Suppressor macrophage treated with lipopolysaccharide for 4 hours (primary cell): ENCODE results near the gene ZNF185.
A peak's percentile ranks its signal among the peaks of the same experiment; 100 is the strongest.

Experiments used
- DNase-seq: peaks from one replicate; pipeline ENCODE4 v3.0.0-alpha.2; 2020

Gene ZNF185

DNA sequence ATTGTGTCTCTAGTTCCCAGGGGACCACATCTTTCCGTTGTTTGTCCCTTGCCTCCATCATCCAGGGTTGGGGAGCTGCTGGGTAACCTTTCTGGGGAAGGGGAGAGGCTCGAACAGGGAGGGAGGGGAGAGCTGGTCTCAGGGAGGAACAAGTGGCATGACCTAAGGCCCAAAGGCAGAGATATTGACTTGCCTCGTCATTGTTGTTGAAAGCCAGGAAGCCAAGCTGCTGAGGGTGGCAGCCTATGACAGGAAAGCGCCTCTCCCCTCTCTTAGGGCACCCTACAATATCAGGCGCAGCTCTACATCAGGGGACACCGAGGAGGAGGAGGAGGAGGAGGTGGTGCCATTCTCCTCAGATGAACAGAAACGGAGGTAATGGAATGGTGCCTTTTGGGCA, 20.8 kb downstream of the ZNF185 start:
- no peak for DNase-seq

GRCh38 chrX:152923599-152923998, 25.7 kb downstream of the ZNF185 start:
- DNase-seq: no peak

DNA sequence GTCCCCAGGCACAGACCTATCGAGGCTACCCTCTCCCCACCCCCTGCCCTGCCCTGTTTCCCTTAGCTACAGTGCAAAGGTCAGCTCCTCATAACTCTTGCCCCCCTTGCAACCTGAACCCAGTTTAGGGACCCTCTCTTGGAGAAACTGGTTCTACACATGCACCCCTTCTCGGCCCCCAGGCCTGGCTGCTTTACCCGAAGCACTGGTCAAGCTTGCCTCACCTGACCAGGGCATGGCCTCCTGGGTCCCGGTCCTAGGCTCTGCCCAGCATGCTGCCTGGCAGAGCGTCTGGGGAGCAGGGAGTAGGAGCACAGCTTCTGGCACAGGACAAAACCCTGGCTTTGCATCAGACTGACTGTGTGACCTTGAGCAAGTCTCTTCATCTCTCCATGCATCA, 28.0 kb downstream of the ZNF185 start:
- DNase-seq: no peak

GRCh38 chrX:152926279-152926678, 28.4 kb downstream of the ZNF185 start:
- DNase-seq: peak; percentile 50

DNA sequence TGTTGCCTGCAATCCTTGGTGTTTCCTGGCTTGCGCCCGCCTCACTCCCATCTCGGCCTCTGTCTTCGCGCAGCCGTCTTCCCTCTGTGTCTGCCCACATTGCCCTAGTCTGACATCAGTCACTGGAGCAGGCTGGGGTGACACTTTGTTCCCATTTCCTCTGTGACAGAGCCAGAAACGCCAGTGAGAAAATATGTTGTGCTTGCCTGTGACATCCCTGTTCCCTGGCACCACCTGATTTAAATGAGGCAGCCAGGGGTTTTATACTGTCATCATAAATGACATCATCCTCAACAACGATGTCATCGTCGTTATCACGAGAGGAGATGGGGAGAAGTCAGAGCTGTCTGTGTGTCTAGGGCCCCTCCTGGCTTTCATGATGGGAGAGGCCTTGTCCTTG, 29.1 kb downstream of the ZNF185 start:
- no peak for DNase-seq

GRCh38 chrX:152927858-152928760, 30.2 kb downstream of the ZNF185 start:
- DNase-seq: no peak

- no peak for DNase-seq
Measured at GRCh38 chrX:152928761-152929400, 31.0 kb downstream of the ZNF185 start.

GRCh38 chrX:152929898-152930297, 32.0 kb downstream of the ZNF185 start:
- DNase-seq: no peak

DNA sequence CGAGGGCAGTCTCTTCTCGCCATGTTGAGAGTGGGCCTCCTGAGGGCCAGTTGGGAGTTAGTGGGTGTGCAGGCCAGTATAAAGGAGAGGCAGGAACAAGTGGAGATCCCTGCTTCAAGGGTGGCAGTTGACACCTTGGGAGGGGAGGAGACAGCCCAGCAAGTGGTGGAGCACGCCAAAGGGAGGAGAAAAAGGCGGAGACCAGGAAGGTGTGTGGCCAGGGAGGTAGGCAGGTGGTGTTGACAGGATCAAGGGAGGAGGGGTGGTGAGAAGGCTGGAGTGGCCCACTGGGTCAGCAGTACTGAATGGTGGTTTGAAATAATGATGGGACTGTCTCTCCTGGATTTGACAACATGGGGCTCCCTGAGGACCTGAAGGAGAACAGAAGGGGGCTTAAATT, 32.6 kb downstream of the ZNF185 start:
- no peak for DNase-seq

DNA sequence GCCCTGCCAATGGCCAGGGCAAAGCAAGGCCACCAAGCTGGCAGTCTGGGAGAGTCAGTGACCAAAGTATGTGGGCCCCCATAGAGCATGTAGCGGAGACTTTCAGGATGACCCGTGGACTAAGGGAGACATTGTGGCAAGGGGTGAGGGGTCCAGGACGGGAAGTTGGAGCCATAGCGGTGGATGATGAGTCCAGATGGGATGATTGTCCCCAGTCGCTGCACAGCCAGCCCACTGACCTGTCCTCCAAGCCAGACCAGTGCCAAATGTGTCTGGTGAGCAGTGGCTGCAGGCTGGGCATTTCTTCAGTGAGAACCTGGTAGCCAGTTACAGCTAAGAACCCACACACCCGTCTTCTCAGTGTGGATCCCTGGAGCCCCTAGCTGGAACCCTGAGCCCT, 34.3 kb downstream of the ZNF185 start:
- no peak for DNase-seq

- no peak for DNase-seq
Measured at GRCh38 chrX:152932598-152933175, 34.8 kb downstream of the ZNF185 start.

DNA sequence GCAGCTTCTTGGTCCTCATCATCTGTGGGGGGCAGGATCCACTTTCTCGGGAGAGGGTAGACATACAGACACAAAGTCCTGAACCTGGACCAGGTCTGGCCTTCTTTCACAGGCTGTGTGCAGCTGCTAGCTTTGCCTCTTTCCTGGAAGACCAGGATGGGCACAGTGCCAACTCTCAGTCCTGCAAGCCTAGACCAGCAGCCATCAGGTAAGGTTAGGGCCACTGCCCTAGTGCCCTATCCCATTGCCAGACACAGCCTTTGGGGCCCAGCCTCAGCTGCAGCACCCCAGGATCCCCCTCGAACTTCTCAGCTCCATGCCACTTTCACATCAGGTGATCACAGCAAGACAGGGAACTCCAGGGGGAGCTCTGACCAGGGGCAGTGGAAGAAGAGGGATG, 38.4 kb downstream of the ZNF185 start:
- DNase-seq: no peak

- no peak for DNase-seq
Measured at GRCh38 chrX:152937236-152937635, 39.4 kb downstream of the ZNF185 start.

DNA sequence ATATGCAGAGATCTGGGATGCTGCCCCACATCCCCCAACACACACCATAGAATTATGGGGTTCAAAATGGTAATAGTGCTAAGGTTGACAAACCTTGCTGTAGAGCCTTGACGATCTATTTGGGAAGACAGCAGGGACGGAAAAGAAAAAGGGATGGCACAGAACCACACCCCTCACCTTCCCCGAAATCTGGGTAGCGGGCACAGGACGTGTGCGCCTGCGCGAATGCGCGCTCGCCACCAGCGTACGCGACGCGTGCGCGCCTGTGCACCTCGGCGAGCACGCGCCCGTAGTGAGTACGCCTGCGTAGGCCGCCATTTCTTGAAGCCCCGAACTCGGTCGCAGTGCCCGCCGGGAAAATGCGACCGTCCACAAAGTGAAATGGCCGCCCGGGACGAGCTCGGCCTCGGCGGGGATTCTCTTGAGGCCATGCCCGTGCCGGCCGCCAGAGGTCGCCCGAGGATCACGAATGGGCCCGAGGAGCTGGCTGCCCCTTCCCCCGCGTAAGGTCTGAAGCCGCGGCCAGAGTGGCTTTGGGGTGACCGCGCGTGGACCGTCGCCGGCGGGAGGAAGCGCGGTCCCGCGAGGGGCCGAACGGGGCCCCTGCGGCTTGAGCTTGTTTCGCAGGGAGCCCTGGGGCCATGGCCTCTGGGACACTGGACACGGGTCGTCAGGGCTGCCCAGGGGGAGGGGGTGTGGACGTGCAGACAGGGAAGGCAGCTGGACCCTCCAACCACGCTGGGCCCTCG, 43.6 kb downstream of the ZNF185 start:
- DNase-seq: peak; percentile 94

DNA sequence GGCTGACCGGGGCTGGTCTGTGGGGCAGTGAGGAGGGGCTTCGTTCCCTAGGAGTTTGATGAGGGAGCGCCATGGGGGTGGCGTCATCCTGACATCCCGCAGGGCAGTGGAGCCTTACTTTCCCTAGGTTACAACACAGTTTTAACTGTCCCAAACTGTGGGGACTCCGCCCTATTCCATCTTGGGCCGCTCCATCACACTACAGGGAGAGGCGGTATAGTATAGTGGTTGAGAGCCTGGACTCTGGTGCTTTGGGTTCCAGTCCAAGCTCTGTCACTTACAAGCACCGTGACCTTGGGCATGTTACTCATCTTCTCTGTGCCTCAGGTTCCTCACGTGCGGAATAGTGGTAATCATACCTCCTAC, 44.2 kb downstream of the ZNF185 start:
- DNase-seq: no peak

DNA sequence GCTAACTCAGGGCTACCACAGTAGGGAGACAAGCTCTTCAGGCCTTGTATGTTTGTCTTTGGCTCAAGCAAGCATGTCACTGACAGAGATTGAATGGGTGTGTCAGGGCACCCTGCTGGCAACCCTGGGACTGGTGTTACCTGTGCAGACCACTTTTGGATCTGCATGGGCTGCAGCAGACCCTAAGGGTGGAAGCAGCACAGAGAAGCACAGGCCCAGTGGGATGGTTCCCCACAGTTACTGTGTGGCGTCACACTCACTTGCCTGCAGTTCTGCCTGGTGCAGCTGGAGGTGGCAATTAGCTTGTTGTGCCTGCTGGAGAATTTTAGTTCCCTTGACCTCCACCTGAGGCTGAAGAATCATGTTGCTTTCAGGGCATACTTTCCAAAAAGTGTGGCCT, 46.0 kb downstream of the ZNF185 start:
- DNase-seq: no peak

DNA sequence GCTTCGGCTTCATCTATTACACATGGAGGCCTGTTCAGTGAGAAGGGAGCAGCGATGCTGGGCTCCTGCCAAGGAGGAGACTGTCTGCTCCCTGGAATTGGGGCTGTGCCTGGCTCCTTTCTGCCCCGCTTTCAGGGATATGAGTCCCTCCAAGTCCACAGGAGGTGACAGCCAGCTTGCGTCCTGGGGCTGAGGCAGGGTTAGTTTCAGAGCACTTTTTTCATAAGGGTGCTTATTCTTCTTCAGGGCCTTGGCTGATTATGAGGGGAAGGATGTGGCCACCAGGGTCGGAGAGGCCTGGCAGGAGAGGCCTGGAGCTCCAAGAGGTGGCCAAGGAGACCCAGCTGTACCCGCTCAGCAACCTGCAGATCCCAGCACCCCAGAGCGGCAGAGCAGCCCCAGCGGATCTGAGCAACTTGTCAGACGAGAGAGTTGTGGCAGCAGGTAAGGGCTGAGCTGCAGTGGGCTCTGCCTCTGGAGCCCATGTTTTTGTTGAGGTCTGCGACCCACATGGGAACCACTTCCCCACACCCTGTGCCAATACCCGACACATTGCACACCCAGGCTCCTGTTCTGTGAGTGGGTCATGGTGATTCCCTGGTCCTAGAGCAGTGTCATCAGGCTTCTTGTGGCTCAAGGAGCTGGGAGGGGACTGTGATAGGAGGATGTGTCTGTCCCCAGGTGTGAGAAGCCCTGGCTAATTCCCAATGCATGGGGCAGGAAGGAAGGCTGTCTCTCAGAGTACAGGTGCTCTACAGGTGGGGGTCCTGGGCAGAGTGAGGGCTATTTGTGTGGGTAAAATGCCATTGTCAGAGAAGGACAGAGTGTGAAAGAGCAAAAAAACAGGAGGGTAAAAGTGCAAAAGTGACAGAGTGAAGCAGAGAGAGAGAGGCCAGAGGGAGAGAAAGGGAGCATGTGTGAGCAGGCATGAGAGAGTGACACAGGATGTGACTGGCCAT, 47.4 kb downstream of the ZNF185 start:
- no peak for DNase-seq

DNA sequence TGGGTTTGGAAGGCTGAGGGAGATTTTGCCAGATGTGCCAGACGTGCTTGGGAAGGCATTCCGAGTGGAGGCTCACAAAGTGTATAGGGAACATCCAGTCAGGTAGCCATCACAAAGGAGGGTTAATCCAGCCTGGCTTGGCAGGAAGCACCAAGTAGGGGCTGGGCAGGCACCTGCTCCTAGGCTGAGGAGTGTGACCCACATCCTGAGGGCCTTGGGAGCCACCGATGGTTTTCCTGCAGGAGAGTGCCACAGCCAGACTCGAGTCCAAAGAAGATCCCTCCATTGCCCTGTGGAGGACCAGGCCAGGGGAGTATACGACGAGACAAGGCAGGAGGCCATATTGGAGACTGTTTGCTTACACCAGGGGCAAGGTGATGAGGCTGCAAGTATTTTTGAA, 48.8 kb downstream of the ZNF185 start:
- DNase-seq: no peak
